Transverse colon (tissue), 4 donors: ENCODE measurements around the gene CMTM7.

ENCODE experiments used
- POLR2A ChIP-seq: fragments of 450-650 bp; IDR thresholded peaks from one replicate; pipeline ENCODE4 v1.6.1; 2016; ENCODE audit warnings: antibody characterized with exemption, mild to moderate bottlenecking, moderate library complexity
- POLR2AphosphoS5 ChIP-seq, 3 donors: sonication (generic); formaldehyde crosslinking; IDR thresholded peaks; one replicate each; pipeline ENCODE4 v1.6.1; 2016; ENCODE audit warnings: antibody characterized with exemption in 3 of 3
- TF ChIP-seq, protein P1 (sequence below), 5 experiments: fragments of 200-600 bp in 3 of 5; fragments of 450-650 bp in 2 of 5; sonication (generic) in 3 of 5; IDR thresholded peaks; 1 replicate in 2 of 5; 2 replicates in 3 of 5; pipeline ENCODE4 v1.5.1; 2016 to 2017; ENCODE audit warnings: antibody characterized with exemption in 5 of 5, inconsistent platforms in 3 of 5, mild to moderate bottlenecking in 2 of 5, moderate library complexity in 1 of 5

DNA sequence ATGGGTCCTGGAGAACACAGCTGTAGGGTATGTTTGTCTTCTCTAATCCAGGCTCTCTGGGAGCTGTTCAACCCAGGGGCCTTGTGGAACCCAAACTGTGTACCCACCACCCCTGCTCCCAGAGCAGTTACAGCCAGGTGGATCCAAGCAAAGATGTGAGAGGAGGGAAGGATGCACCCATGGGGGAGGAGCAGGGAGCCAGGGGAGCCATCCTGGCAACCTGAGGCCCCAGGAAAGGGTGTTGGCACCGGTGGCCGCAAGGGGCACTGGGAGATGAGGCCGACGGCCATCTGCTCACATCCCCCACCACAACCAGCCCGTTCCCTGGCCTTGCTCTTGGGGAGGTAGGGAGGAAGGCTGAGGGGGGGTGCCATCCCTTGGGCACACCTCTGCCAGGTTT lies 67.8 kb downstream of the CMTM7 start:
- TF ChIP-seq, protein P1, sequence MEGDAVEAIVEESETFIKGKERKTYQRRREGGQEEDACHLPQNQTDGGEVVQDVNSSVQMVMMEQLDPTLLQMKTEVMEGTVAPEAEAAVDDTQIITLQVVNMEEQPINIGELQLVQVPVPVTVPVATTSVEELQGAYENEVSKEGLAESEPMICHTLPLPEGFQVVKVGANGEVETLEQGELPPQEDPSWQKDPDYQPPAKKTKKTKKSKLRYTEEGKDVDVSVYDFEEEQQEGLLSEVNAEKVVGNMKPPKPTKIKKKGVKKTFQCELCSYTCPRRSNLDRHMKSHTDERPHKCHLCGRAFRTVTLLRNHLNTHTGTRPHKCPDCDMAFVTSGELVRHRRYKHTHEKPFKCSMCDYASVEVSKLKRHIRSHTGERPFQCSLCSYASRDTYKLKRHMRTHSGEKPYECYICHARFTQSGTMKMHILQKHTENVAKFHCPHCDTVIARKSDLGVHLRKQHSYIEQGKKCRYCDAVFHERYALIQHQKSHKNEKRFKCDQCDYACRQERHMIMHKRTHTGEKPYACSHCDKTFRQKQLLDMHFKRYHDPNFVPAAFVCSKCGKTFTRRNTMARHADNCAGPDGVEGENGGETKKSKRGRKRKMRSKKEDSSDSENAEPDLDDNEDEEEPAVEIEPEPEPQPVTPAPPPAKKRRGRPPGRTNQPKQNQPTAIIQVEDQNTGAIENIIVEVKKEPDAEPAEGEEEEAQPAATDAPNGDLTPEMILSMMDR (IDR thresholded peaks at IDR 0.05), result no peak
- TF ChIP-seq POLR2A (no peak), POLR2AphosphoS5 (IDR thresholded peaks at IDR 0.05) (no peak)
